HL-60 (cell line): Measurements from ENCODE around the gene MGARP.

ENCODE experiments used
- DNase-seq, 2 experiments: peaks; one replicate each; pipeline ENCODE4 v3.0.0-alpha.2; 2010 to 2020; ENCODE audit warnings: low read depth in 1 of 2, low spot score in 1 of 2
- H3K27ac ChIP-seq: fragments of 250-450 bp; sonication (Bioruptor Pico); replicated peaks from 2 replicates; pipeline ENCODE4 v1.5.1; 2020; ENCODE audit warnings: mild to moderate bottlenecking, moderate library complexity
- H3K27me3 ChIP-seq: fragments of 250-450 bp; sonication (Bioruptor Pico); 2 replicates; pipeline ENCODE4 v1.5.1; 2021; ENCODE audit warnings: mild to moderate bottlenecking, moderate library complexity; ENCODE audit not compliant: insufficient read depth, poor library complexity, severe bottlenecking
- H3K4me3 ChIP-seq: replicated peaks from 2 replicates; pipeline ENCODE4 v1.5.1; 2011; ENCODE audit warnings: mild to moderate bottlenecking, control low read depth, low read length; ENCODE audit not compliant: insufficient read depth
- CTCF ChIP-seq: IDR thresholded peaks from one replicate; pipeline ENCODE4 v1.5.1; 2011; ENCODE audit warnings: low read length, control low read depth, inconsistent platforms; ENCODE audit not compliant: insufficient read depth
- GABPA ChIP-seq: IDR thresholded peaks from 2 replicates; pipeline ENCODE4 v1.6.1; 2012; ENCODE audit warnings: low read depth
- POLR2AphosphoS5 ChIP-seq: IDR thresholded peaks from 2 replicates; pipeline ENCODE4 v1.6.1; 2012; ENCODE audit warnings: low read depth
- REST ChIP-seq: IDR thresholded peaks from 2 replicates; pipeline ENCODE4 v1.6.1; 2012; ENCODE audit warnings: low read depth; ENCODE audit not compliant: insufficient replicate concordance
- SPI1 ChIP-seq: IDR thresholded peaks from 2 replicates; pipeline ENCODE4 v1.6.1; 2012; ENCODE audit warnings: low read depth, mild to moderate bottlenecking, borderline replicate concordance

The MGARP gene

DNA sequence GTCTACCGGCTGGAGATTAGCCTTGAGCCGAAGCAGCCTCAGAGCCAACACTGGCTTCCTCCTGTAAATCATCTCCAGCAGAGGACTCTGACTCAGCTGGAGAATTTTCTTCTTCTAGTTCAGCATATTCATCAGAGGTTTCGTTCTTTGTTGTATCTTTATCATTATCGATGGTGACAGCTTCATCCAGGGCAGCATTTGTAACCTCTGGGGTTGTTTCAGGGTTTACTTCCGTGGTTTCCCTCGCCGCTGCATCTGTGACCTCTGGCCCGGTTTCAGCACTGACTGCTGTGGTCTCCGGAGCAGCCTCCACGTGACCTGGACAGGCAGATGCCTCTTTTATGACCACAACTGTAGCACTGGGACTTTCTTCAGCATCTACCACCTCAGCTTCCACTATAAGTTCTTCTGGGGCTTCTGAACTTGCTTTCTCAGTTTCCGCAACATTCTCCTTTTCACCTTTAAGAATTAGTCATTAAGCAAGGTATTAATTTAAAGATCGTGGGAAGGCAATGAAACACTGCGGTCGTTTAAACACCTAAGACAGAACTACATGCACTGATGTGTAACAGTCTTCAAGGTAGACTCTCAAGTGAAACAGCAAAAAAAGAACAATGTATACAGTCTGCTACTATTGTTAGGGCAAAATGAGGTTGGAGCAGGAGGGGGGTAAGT lies 13.3 kb downstream of the MGARP start:
- no peak overlapping the region for H3K27ac ChIP-seq
- H3K4me3 ChIP-seq = peak overlapping the region; percentile 29
- TF ChIP-seq REST (peak; percentile 42), GABPA (no peak)

GRCh38 chr4:139266208-139266582 lies 13.8 kb downstream of the MGARP start:
- no peak for DNase-seq

More for the DNA sequence above, 13.3 kb downstream of the MGARP start:
- DNase-seq = peak; percentile 43 to 74
- H3K27me3 ChIP-seq = no peaks in the 10 kb centered on the region

DNA sequence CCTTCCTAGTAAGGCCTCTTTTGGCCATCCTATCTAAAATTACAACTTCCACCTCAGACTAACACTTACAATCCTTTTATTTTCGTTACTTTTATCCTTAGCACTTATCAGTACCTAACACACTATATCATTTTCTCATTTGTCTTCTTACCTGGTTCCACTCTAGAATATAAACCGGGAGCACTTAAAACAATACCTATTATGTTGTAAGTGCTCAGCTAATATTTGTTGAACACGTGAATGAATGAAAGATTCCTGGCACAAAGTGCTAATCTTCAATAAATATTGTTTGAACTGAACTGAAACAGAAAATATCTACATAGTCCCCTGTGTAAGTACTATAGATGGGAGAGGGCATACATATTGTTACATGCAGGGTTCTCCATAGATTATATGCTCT lies 14.4 kb downstream of the MGARP start:
- Histone ChIP-seq H3K4me3 (no peak overlapping the region), H3K27me3 (no peaks in the 10 kb centered on the region), H3K27ac (no peak overlapping the region)
- no peak for DNase-seq
- TF ChIP-seq REST (no peak), SPI1 (no peak), POLR2AphosphoS5 (no peak), GABPA (no peak), CTCF (no peak)

More at GRCh38 chr4:139266208-139266582, 13.8 kb downstream of the MGARP start:
- Histone ChIP-seq H3K27me3 (no peaks in the 10 kb centered on the region), H3K27ac (no peak overlapping the region), H3K4me3 (peak overlapping the region; percentile 29)
- TF ChIP-seq POLR2AphosphoS5 = no peak
- TF ChIP-seq REST = no peak
- TF ChIP-seq CTCF = no peak
- TF ChIP-seq GABPA = no peak
- no peak for TF ChIP-seq SPI1
